Endothelial cell of umbilical vein (primary cell): ENCODE measurements around the gene OTUD3.

Experiments used
- EZH2 ChIP-seq: IDR thresholded peaks from 2 replicates; pipeline ENCODE4 v1.6.1; 2012; ENCODE audit warnings: borderline replicate concordance, low read depth, mild to moderate bottlenecking, moderate library complexity, low read length, inconsistent platforms; ENCODE audit not compliant: severe bottlenecking
- GATA2 ChIP-seq: IDR thresholded peaks from 2 replicates; pipeline ENCODE4 v1.7.0; 2011; ENCODE audit warnings: low read depth, mild to moderate bottlenecking, moderate library complexity, mixed read lengths, low read length; ENCODE audit not compliant: insufficient read length, insufficient read depth
- JUN ChIP-seq: IDR thresholded peaks from 2 replicates; pipeline ENCODE4 v1.6.1; 2011; ENCODE audit warnings: borderline replicate concordance, low read depth; ENCODE audit not compliant: insufficient read length, insufficient read depth
- MYC ChIP-seq: IDR thresholded peaks from one replicate; pipeline ENCODE4 v1.6.1; 2011; ENCODE audit warnings: mild to moderate bottlenecking, low read depth, low read length
- POLR2A ChIP-seq: IDR thresholded peaks from 2 replicates; pipeline ENCODE4 v1.6.1; 2012; ENCODE audit warnings: low read depth, mild to moderate bottlenecking, control low read depth, low read length
- POLR2AphosphoS5 ChIP-seq: IDR thresholded peaks from 2 replicates; pipeline ENCODE4 v1.6.1; 2012; ENCODE audit warnings: low read depth, mild to moderate bottlenecking, control low read depth, low read length, moderate library complexity; ENCODE audit not compliant: insufficient read depth
- TF ChIP-seq, protein P1 (sequence below), 2 donors: IDR thresholded peaks; 1 replicate in 1 of 2; 2 replicates in 1 of 2; pipeline ENCODE4 v1.5.1; 2011; ENCODE audit warnings: low read length in 2 of 2, mild to moderate bottlenecking in 2 of 2, moderate library complexity in 2 of 2, control low read depth in 1 of 2, inconsistent platforms in 1 of 2, low read depth in 1 of 2; ENCODE audit not compliant: insufficient read depth in 1 of 2; ENCODE audit errors: extremely low read depth in 1 of 2

DNA sequence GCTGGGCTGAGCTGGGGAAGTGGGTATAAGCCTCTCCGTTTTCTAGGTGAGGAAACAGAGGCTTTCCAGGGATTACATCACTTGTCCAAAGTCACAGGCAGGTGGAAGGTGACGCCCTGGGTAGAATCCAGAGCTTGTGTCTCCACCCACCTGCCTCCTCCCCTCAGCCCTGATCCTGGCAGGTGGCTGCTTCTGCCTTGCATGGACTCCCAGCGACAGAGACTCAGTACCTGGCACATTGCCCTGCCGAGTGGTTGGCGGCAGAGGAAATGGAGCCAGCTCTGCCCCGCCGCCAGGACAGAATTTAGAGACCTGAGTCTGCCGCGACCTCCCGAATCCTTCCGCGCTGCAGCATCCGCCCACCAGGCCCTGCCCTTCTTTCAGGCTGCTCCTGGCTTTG is 39.1 kb downstream of the OTUD3 start:
- TF ChIP-seq, protein P1, sequence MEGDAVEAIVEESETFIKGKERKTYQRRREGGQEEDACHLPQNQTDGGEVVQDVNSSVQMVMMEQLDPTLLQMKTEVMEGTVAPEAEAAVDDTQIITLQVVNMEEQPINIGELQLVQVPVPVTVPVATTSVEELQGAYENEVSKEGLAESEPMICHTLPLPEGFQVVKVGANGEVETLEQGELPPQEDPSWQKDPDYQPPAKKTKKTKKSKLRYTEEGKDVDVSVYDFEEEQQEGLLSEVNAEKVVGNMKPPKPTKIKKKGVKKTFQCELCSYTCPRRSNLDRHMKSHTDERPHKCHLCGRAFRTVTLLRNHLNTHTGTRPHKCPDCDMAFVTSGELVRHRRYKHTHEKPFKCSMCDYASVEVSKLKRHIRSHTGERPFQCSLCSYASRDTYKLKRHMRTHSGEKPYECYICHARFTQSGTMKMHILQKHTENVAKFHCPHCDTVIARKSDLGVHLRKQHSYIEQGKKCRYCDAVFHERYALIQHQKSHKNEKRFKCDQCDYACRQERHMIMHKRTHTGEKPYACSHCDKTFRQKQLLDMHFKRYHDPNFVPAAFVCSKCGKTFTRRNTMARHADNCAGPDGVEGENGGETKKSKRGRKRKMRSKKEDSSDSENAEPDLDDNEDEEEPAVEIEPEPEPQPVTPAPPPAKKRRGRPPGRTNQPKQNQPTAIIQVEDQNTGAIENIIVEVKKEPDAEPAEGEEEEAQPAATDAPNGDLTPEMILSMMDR (IDR thresholded peaks at IDR 0.05; ENCODE audit: extremely low read depth in 1 of 2, insufficient read depth in 1 of 2, low read depth in 1 of 2, low read length in 2 of 2), result no peak
- TF ChIP-seq EZH2 (no peak), POLR2A (no peak), POLR2AphosphoS5 (no peak), JUN (no peak), MYC (no peak), GATA2 (no peak)
